Lung (tissue), 12 donors: ENCODE data around the gene ATOX1. TPM values are rescaled to one million over a fixed set of nuclear protein-coding genes. Genes with fewer than 3 reads are reported as not detected.

Experiments used
- ATAC-seq: fragments of 200-7000 bp; cut with Tn5 transposase; one replicate; pipeline ENCODE4 v1.9.1; 2020; ENCODE audit warnings: moderate number of reproducible peaks; ENCODE audit not compliant: insufficient read depth, low FRiP score
- DNase-seq, 3 donors: peaks; one replicate each; pipeline ENCODE4 v3.0.0-alpha.2; 2013 to 2017
- H3K27ac ChIP-seq, 2 donors: one replicate each; pipeline ENCODE4 v1.5.1; 2013; ENCODE audit warnings: mild to moderate bottlenecking in 2 of 2, moderate library complexity in 2 of 2, control low read depth in 1 of 2, inconsistent platforms in 1 of 2, low read depth in 1 of 2, low read length in 1 of 2
- H3K27me3 ChIP-seq, 3 donors: one replicate each; pipeline ENCODE4 v1.5.1; 2013; ENCODE audit warnings: low read length in 2 of 3; ENCODE audit not compliant: control insufficient read depth in 3 of 3, insufficient read depth in 3 of 3
- H3K36me3 ChIP-seq, 4 donors: one replicate each; pipeline ENCODE4 v1.5.1; 2013; ENCODE audit warnings: low read length in 4 of 4, mild to moderate bottlenecking in 1 of 4, moderate library complexity in 1 of 4; ENCODE audit not compliant: control insufficient read depth in 4 of 4, insufficient read depth in 4 of 4
- H3K4me1 ChIP-seq, 5 donors: one replicate each; pipeline ENCODE4 v1.5.1; 2013; ENCODE audit warnings: low read length in 5 of 5, mild to moderate bottlenecking in 2 of 5, moderate library complexity in 1 of 5; ENCODE audit not compliant: control insufficient read depth in 5 of 5, insufficient read depth in 5 of 5
- H3K4me3 ChIP-seq: one replicate; pipeline ENCODE4 v1.5.1; 2013; ENCODE audit warnings: mild to moderate bottlenecking, control low read depth, moderate library complexity
- H3K9ac ChIP-seq, 2 donors: one replicate each; pipeline ENCODE4 v1.5.1; 2013; ENCODE audit warnings: low read length in 2 of 2, control low read depth in 1 of 2; ENCODE audit not compliant: insufficient read depth in 1 of 2
- H3K9me3 ChIP-seq, 4 donors: one replicate each; pipeline ENCODE4 v1.5.1; 2013; ENCODE audit warnings: low read length in 3 of 4, mild to moderate bottlenecking in 1 of 4, moderate library complexity in 1 of 4; ENCODE audit not compliant: control insufficient read depth in 4 of 4, insufficient read depth in 3 of 4
- CTCF ChIP-seq: IDR thresholded peaks from 2 replicates; pipeline ENCODE4 v1.5.1; 2012; ENCODE audit warnings: mild to moderate bottlenecking; ENCODE audit errors: control extremely low read depth, extremely low read depth
- WGBS, 2 donors: extraction: QIAGEN DNeasy Blood & Tissue Kit; methylation state at CpG; one replicate each; pipeline ENCODE4 v1.1.7; 2013; 5-methylcytosine and 5-hydroxymethylcytosine counted together
- polyA plus RNA-seq, 2 donors: library from polyadenylated mRNA; stranded (reverse); fragments of 200-250 nt; gene quantifications; one replicate each; pipeline ENCODE4 v1.2.1, GENCODE V29; 2013
- total RNA-seq, 2 donors: library from RNA; depleted of rRNA in 1 of 2; stranded (reverse); fragments of >200 nt in 1 of 2; gene quantifications; one replicate each; pipeline ENCODE4 v1.2.1, GENCODE V29; 2014 to 2021
- donor health status: control.
- donor health status: control.
- donor health status: Bipolar disorder and iron deficiency.
- donor health status: healthy.
- donor health status: DM: yes; HTN: yes; CAD: no.

The ATOX1 gene
- total and polyA plus RNA-seq, 4 donors: 65.1 to 225 (median 121) TPM

- no peaks in the 10 kb centered on the region for H3K36me3 ChIP-seq
- H3K9ac ChIP-seq: no peak overlapping the region
- H3K4me3 ChIP-seq: no peak overlapping the region
- no peak overlapping the region for H3K27ac ChIP-seq
- no peaks in the 10 kb centered on the region for H3K27me3 ChIP-seq
- ATAC-seq (no peak), DNase-seq (no peak)
- H3K4me1 ChIP-seq: peaks cover 0 to 4% (median 0%) of the 10 kb centered on the region in 5 donors
- TF ChIP-seq CTCF: no peak
- H3K9me3 ChIP-seq: no peaks in the 10 kb centered on the region
Observed at GRCh38 chr5:151706906-151707305, 51.5 kb downstream of the ATOX1 start.

- H3K36me3 ChIP-seq: no peaks in the 10 kb centered on the region
- no peak for DNase-seq
- no peaks in the 10 kb centered on the region for H3K9me3 ChIP-seq
- no peak for ATAC-seq
- 83 to 87% methylated on average over 1 of the region's 1 CpG for WGBS, 2 donors
- H3K9ac ChIP-seq: no peak overlapping the region
- H3K4me1 ChIP-seq: peaks cover 0 to 14% (median 8%) of the 10 kb centered on the region in 5 donors
- no peak for TF ChIP-seq CTCF
- no peaks in the 10 kb centered on the region for H3K27me3 ChIP-seq
- no peak overlapping the region for H3K4me3 ChIP-seq
- H3K27ac ChIP-seq: no peak overlapping the region
Observed at GRCh38 chr5:151703780-151704179, 54.7 kb downstream of the ATOX1 start.

- no peak overlapping the region for H3K9ac ChIP-seq
- WGBS, 2 donors: 81 to 94% methylated on average over 1 of the region's 1 CpG
- ATAC-seq: no peak
Observed at GRCh38 chr5:151703227-151703626, 55.2 kb downstream of the ATOX1 start.

More at GRCh38 chr5:151703227-151703626, 55.2 kb downstream of the ATOX1 start:
- no peaks in the 10 kb centered on the region for H3K27me3 ChIP-seq
- DNase-seq: no peak
- no peaks in the 10 kb centered on the region for H3K9me3 ChIP-seq
- no peaks in the 10 kb centered on the region for H3K36me3 ChIP-seq
- peaks cover 0 to 17% (median 10%) of the 10 kb centered on the region in 5 donors for H3K4me1 ChIP-seq
- TF ChIP-seq CTCF: no peak
- H3K27ac ChIP-seq: no peak overlapping the region
- no peak overlapping the region for H3K4me3 ChIP-seq
